ENCODE results near the gene MMD.

The MMD gene

DNA sequence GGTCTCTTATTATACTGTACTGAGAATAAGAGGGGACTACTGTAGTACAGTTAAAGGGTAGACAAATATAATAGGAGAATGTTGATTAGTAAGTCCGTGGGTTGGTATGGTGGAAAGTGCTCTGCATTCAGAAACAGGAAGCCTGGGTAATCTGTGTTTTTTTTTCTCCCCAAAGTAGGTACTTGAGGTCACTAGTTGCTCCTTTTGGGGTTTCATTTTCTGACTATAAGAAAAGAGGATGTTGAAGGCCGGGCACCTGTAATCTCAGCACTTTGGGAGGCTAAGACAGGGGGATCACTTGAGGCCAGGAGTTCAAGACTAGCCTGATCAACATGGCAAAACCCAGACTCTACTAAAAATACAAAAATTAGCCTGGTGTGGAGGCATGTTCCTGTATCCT, 42.0 kb upstream of the MMD start:
- H3K79me2 ChIP-seq (ENCODE audit: insufficient read depth, low read length): no peaks in the 10 kb centered on the region
- no peak overlapping the region for H2AFZ ChIP-seq (ENCODE audit: low read length)
- H3K9me2 ChIP-seq (ENCODE audit: low read depth, low read length): no peaks in the 10 kb centered on the region
- H3F3A ChIP-seq (ENCODE audit: insufficient read depth, low read length): no peaks in the 10 kb centered on the region
- no peak overlapping the region for H3K4me3 ChIP-seq (ENCODE audit: low read depth, low read length, poor library complexity, severe bottlenecking)
- H4K20me1 ChIP-seq (ENCODE audit: insufficient read depth, low read length): no peaks in the 10 kb centered on the region
- H3K9me3 ChIP-seq (ENCODE audit: low read length): no peaks in the 10 kb centered on the region
- no peaks in the 10 kb centered on the region for H3K36me3 ChIP-seq (ENCODE audit: insufficient read depth, low read length)
- H3K4me2 ChIP-seq (ENCODE audit: low read length): no peak overlapping the region
- H3K27me3 ChIP-seq (ENCODE audit: insufficient read depth, low read length): no peaks in the 10 kb centered on the region
- TF ChIP-seq, protein P1, sequence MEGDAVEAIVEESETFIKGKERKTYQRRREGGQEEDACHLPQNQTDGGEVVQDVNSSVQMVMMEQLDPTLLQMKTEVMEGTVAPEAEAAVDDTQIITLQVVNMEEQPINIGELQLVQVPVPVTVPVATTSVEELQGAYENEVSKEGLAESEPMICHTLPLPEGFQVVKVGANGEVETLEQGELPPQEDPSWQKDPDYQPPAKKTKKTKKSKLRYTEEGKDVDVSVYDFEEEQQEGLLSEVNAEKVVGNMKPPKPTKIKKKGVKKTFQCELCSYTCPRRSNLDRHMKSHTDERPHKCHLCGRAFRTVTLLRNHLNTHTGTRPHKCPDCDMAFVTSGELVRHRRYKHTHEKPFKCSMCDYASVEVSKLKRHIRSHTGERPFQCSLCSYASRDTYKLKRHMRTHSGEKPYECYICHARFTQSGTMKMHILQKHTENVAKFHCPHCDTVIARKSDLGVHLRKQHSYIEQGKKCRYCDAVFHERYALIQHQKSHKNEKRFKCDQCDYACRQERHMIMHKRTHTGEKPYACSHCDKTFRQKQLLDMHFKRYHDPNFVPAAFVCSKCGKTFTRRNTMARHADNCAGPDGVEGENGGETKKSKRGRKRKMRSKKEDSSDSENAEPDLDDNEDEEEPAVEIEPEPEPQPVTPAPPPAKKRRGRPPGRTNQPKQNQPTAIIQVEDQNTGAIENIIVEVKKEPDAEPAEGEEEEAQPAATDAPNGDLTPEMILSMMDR (IDR thresholded peaks at IDR 0.05; ENCODE audit: low read length): no peak
- no peak for TF ChIP-seq EZH2 (IDR thresholded peaks at IDR 0.05; ENCODE audit: borderline replicate concordance, low read length)
- H3K27ac ChIP-seq (ENCODE audit: low read depth, low read length, poor library complexity, severe bottlenecking): no peak overlapping the region
- no peak overlapping the region for H3K9ac ChIP-seq (ENCODE audit: low read length)
- peaks cover 2% of the 10 kb centered on the region for H3K4me1 ChIP-seq (ENCODE audit: insufficient read depth, low read length, severe bottlenecking)

- no peak overlapping the region for H3K4me2 ChIP-seq (ENCODE audit: low read length)
- TF ChIP-seq, protein P1 (IDR thresholded peaks at IDR 0.05; ENCODE audit: low read length): no peak
- TF ChIP-seq EZH2 (IDR thresholded peaks at IDR 0.05; ENCODE audit: borderline replicate concordance, low read length): no peak
- H3K4me3 ChIP-seq (ENCODE audit: low read depth, low read length, poor library complexity, severe bottlenecking): no peak overlapping the region
- no peaks in the 10 kb centered on the region for H3K36me3 ChIP-seq (ENCODE audit: insufficient read depth, low read length)
- H3K79me2 ChIP-seq (ENCODE audit: insufficient read depth, low read length): no peaks in the 10 kb centered on the region
- H3K27ac ChIP-seq (ENCODE audit: low read depth, low read length, poor library complexity, severe bottlenecking): no peak overlapping the region
- H3K9ac ChIP-seq (ENCODE audit: low read length): no peak overlapping the region
- H3K9me2 ChIP-seq (ENCODE audit: low read depth, low read length): no peaks in the 10 kb centered on the region
- H3K27me3 ChIP-seq (ENCODE audit: insufficient read depth, low read length): no peaks in the 10 kb centered on the region
- H4K20me1 ChIP-seq (ENCODE audit: insufficient read depth, low read length): no peaks in the 10 kb centered on the region
- H3K4me1 ChIP-seq (ENCODE audit: insufficient read depth, low read length, severe bottlenecking): peaks cover 3% of the 10 kb centered on the region
- H2AFZ ChIP-seq (ENCODE audit: low read length): no peak overlapping the region
- H3F3A ChIP-seq (ENCODE audit: insufficient read depth, low read length): no peaks in the 10 kb centered on the region
- no peaks in the 10 kb centered on the region for H3K9me3 ChIP-seq (ENCODE audit: low read length)
Observed at GRCh38 chr17:55462711-55463110, 41.1 kb upstream of the MMD start.

- Histone ChIP-seq H3K9me2 (ENCODE audit: low read depth, low read length) (no peaks in the 10 kb centered on the region), H3K4me2 (ENCODE audit: low read length) (no peak overlapping the region)
Observed at GRCh38 chr17:55462234-55462633, 40.6 kb upstream of the MMD start.

More at GRCh38 chr17:55462234-55462633, 40.6 kb upstream of the MMD start:
- Histone ChIP-seq H3K9ac (ENCODE audit: low read length) (no peak overlapping the region), H4K20me1 (ENCODE audit: insufficient read depth, low read length) (no peaks in the 10 kb centered on the region), H3K9me3 (ENCODE audit: low read length) (no peaks in the 10 kb centered on the region), H3K4me3 (ENCODE audit: low read depth, low read length, poor library complexity, severe bottlenecking) (no peak overlapping the region), H2AFZ (ENCODE audit: low read length) (no peak overlapping the region), H3K27ac (ENCODE audit: low read depth, low read length, poor library complexity, severe bottlenecking) (no peak overlapping the region), H3F3A (ENCODE audit: insufficient read depth, low read length) (no peaks in the 10 kb centered on the region), H3K36me3 (ENCODE audit: insufficient read depth, low read length) (no peaks in the 10 kb centered on the region), H3K79me2 (ENCODE audit: insufficient read depth, low read length) (no peaks in the 10 kb centered on the region), H3K27me3 (ENCODE audit: insufficient read depth, low read length) (no peaks in the 10 kb centered on the region), H3K4me1 (ENCODE audit: insufficient read depth, low read length, severe bottlenecking) (peaks cover 3% of the 10 kb centered on the region)
- TF ChIP-seq, protein P1 (IDR thresholded peaks at IDR 0.05; ENCODE audit: low read length): no peak
- no peak for TF ChIP-seq EZH2 (IDR thresholded peaks at IDR 0.05; ENCODE audit: borderline replicate concordance, low read length)
